ENCODE data around the gene TRMT61A. TPM values are rescaled to one million over a fixed set of nuclear protein-coding genes. Genes with fewer than 3 reads are reported as not detected.

Gene TRMT61A
- total and polyA plus RNA-seq, 2 experiments from 2014 or later = 13.3 to 15.0 TPM

GRCh38 chr14:103562179-103562428 is 33.1 kb downstream of the TRMT61A start:
- in situ Hi-C loops (cut with MboI) = no loop called here
- peak; percentile 81 for DNase-seq

GRCh38 chr14:103562429-103563225 is 33.6 kb downstream of the TRMT61A start, which contains the start of the genes BAG5 and COA8:
Gene BAG5, minus strand, starts transcription at chr14:103562657. Its CDS starts 1,493 bp downstream, at chr14:103561164.
Gene COA8, plus strand, starts transcription at chr14:103562960. Its CDS starts 42 bp downstream, at chr14:103563002.
- Histone ChIP-seq H3K9ac (peak within 1 kb of the TSS; percentile 93), H3K36me3 (ENCODE audit: low read depth) (peaks cover 23% of the 10 kb centered on the region), H3K27me3 (replicated peaks; ENCODE audit: insufficient read depth) (no peaks in the 10 kb centered on the region), H3K9me2 (ENCODE audit: insufficient read depth) (no peaks in the 10 kb centered on the region), H3K9me3 (ENCODE audit: low read depth) (no peaks in the 10 kb centered on the region), H2AFZ (peak within 1 kb of the TSS; percentile 77), H3K4me1 (ENCODE audit: insufficient read depth) (peaks cover 31% of the 10 kb centered on the region), H3K79me2 (ENCODE audit: insufficient read depth) (peaks cover 90% of the 10 kb centered on the region), H3K4me3 (peak within 1 kb of the TSS; percentile 89), H3F3A (ENCODE audit: insufficient read depth) (peaks cover 39% of the 10 kb centered on the region), H3K27ac (peak within 1 kb of the TSS; percentile 95), H3K4me2 (ENCODE audit: unreplicated experiment) (peak within 1 kb of the TSS; percentile 91), H4K20me1 (ENCODE audit: insufficient read depth) (no peaks in the 10 kb centered on the region)
- TF ChIP-seq EZH2 (IDR thresholded peaks at IDR 0.05; ENCODE audit: insufficient read depth, poor library complexity, severe bottlenecking) (no peak), EZH2phosphoT487 (IDR thresholded peaks at IDR 0.05; ENCODE audit: insufficient read depth, low read depth) (no peak)
- 1% methylated on average over 41 to 85 of the region's 109 CpGs for WGBS, 2 experiments (ENCODE audit: low coverage in 1 of 2, low lambda C conversion rate in 2 of 2, missing lambda C conversion rate in 2 of 2)
- DNase-seq = peak; percentile 91
- in situ Hi-C loops (cut with MboI) = no loop called here

More at GRCh38 chr14:103562179-103562428, 33.1 kb downstream of the TRMT61A start:
- peak overlapping the region; percentile 95 for H3K27ac ChIP-seq
- peaks cover 23% of the 10 kb centered on the region for H3K36me3 ChIP-seq (ENCODE audit: low read depth)
- H3K9ac ChIP-seq = peak overlapping the region; percentile 93
- WGBS, 2 experiments (ENCODE audit: low coverage in 1 of 2, low lambda C conversion rate in 2 of 2, missing lambda C conversion rate in 2 of 2) = 1 to 2% methylated on average over 9 to 17 of the region's 25 CpGs
- H4K20me1 ChIP-seq (ENCODE audit: insufficient read depth) = no peaks in the 10 kb centered on the region
- H3K27me3 ChIP-seq (replicated peaks; ENCODE audit: insufficient read depth) = no peaks in the 10 kb centered on the region
- H3K4me1 ChIP-seq (ENCODE audit: insufficient read depth) = peaks cover 33% of the 10 kb centered on the region
- H3K9me2 ChIP-seq (ENCODE audit: insufficient read depth) = no peaks in the 10 kb centered on the region
- H3K4me2 ChIP-seq (ENCODE audit: unreplicated experiment) = peak overlapping the region; percentile 91
- H3K79me2 ChIP-seq (ENCODE audit: insufficient read depth) = peaks cover 90% of the 10 kb centered on the region
- H2AFZ ChIP-seq = peak overlapping the region; percentile 77
- H3F3A ChIP-seq (ENCODE audit: insufficient read depth) = peaks cover 44% of the 10 kb centered on the region
- no peaks in the 10 kb centered on the region for H3K9me3 ChIP-seq (ENCODE audit: low read depth)
- H3K4me3 ChIP-seq = peak overlapping the region; percentile 89
- no peak for TF ChIP-seq EZH2phosphoT487 (IDR thresholded peaks at IDR 0.05; ENCODE audit: insufficient read depth, low read depth)
- TF ChIP-seq EZH2 (IDR thresholded peaks at IDR 0.05; ENCODE audit: insufficient read depth, poor library complexity, severe bottlenecking) = no peak

- 1 to 3% methylated on average over 22 of the region's 22 CpGs for WGBS, 2 experiments (ENCODE audit: low coverage in 1 of 2, low lambda C conversion rate in 2 of 2, missing lambda C conversion rate in 2 of 2)
- Histone ChIP-seq H3K79me2 (ENCODE audit: insufficient read depth) (peaks cover 91% of the 10 kb centered on the region), H3K36me3 (ENCODE audit: low read depth) (peaks cover 23% of the 10 kb centered on the region), H3K27ac (peak overlapping the region; percentile 95; the same call in 1 of the 2 replicates), H2AFZ (peak overlapping the region; percentile 77), H3K9ac (peak overlapping the region; percentile 93), H4K20me1 (ENCODE audit: insufficient read depth) (no peaks in the 10 kb centered on the region), H3K9me3 (ENCODE audit: low read depth) (no peaks in the 10 kb centered on the region), H3K4me1 (ENCODE audit: insufficient read depth) (peaks cover 26% of the 10 kb centered on the region), H3K4me2 (ENCODE audit: unreplicated experiment) (peak overlapping the region; percentile 91), H3K4me3 (peak overlapping the region; percentile 89), H3K9me2 (ENCODE audit: insufficient read depth) (no peaks in the 10 kb centered on the region), H3K27me3 (replicated peaks; ENCODE audit: insufficient read depth) (no peaks in the 10 kb centered on the region), H3F3A (ENCODE audit: insufficient read depth) (peaks cover 35% of the 10 kb centered on the region)
- TF ChIP-seq EZH2 (IDR thresholded peaks at IDR 0.05; ENCODE audit: insufficient read depth, poor library complexity, severe bottlenecking) (no peak), EZH2phosphoT487 (IDR thresholded peaks at IDR 0.05; ENCODE audit: insufficient read depth, low read depth) (no peak)
- DNase-seq = no peak
- in situ Hi-C loops (cut with MboI) = no loop called here
Measured at GRCh38 chr14:103563226-103563620, 34.2 kb downstream of the TRMT61A start.

DNA sequence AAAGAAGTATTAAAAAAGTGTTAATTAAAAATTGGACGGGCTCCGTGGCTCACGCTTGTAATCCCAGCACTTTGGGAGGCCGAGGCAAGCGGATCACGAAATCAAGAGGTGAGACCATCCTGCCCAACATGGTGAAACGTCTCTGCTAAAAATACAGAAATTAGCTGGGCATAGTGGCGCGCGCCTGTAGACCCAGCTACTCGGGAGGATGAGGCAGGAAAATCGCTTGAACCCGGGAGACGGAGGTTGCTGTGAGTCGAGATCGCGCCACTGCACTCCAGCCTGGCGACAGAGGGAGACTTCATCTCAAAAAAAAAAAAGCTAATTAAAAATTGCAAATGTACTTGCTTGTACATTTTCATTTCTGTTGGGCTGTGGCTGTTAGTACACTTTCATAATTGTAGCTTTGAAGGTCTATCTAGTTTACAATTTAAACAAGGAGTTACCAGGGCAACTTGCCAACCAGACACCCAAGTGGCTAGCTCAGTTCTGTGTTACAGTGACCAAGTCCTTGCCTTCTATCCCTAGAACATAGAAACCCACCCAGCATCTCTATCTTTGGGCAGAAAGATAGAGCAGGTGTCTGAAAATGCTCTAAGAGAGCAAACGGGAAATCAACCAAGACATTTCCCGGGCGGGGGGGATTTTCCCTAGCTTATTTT is 35.0 kb downstream of the TRMT61A start:
- H3K9me3 ChIP-seq (ENCODE audit: low read depth) = no peaks in the 10 kb centered on the region
- H3K4me3 ChIP-seq = peak overlapping the region; percentile 89
- no peaks in the 10 kb centered on the region for H3K9me2 ChIP-seq (ENCODE audit: insufficient read depth)
- WGBS, 2 experiments (ENCODE audit: low coverage in 1 of 2, low lambda C conversion rate in 2 of 2, missing lambda C conversion rate in 2 of 2) = 58 to 61% methylated on average over 21 of the region's 21 CpGs
- DNase-seq = no peak
- TF ChIP-seq EZH2 (IDR thresholded peaks at IDR 0.05; ENCODE audit: insufficient read depth, poor library complexity, severe bottlenecking) (no peak), EZH2phosphoT487 (IDR thresholded peaks at IDR 0.05; ENCODE audit: insufficient read depth, low read depth) (no peak)
- peaks cover 17% of the 10 kb centered on the region for H3K36me3 ChIP-seq (ENCODE audit: low read depth)
- H2AFZ ChIP-seq = peak overlapping the region; percentile 77; the same call in 1 of the 2 replicates
- peaks cover 92% of the 10 kb centered on the region for H3K79me2 ChIP-seq (ENCODE audit: insufficient read depth)
- no peak overlapping the region for H3K27ac ChIP-seq
- peak overlapping the region; percentile 93 for H3K9ac ChIP-seq
- H3K4me2 ChIP-seq (ENCODE audit: unreplicated experiment) = peak overlapping the region; percentile 91
- H3K27me3 ChIP-seq (replicated peaks; ENCODE audit: insufficient read depth) = no peaks in the 10 kb centered on the region
- in situ Hi-C loops (cut with MboI) = no loop called here
- peaks cover 28% of the 10 kb centered on the region for H3F3A ChIP-seq (ENCODE audit: insufficient read depth)
- no peaks in the 10 kb centered on the region for H4K20me1 ChIP-seq (ENCODE audit: insufficient read depth)
- peaks cover 18% of the 10 kb centered on the region for H3K4me1 ChIP-seq (ENCODE audit: insufficient read depth)
